Small intestine (tissue), 7 donors: ENCODE results near the gene SSTR5. TPM values are rescaled to one million over a fixed set of nuclear protein-coding genes. Genes with fewer than 3 reads are reported as not detected.

Source experiments
- DNase-seq, 2 donors: peaks; one replicate each; pipeline versions ENCODE4 v3.0.0 to v3.0.0-alpha.2; 2013
- FAIRE-seq: peaks from 2 replicates; lab custom pipeline; 2012; peaks lifted over from hg19 to GRCh38; lab: Jason Lieb, UNC
- H3K27ac ChIP-seq, 3 donors: one replicate each; pipeline ENCODE4 v1.5.1; 2013; ENCODE audit warnings: low read length in 2 of 3, mild to moderate bottlenecking in 2 of 3, control low read depth in 1 of 3, inconsistent platforms in 1 of 3, low read depth in 1 of 3, moderate library complexity in 1 of 3
- H3K27me3 ChIP-seq, 3 donors: one replicate each; pipeline ENCODE4 v1.6.1; 2013; ENCODE audit warnings: low read length in 3 of 3, inconsistent platforms in 1 of 3; ENCODE audit not compliant: control insufficient read depth in 3 of 3, insufficient read depth in 3 of 3
- H3K36me3 ChIP-seq, 3 donors: one replicate each; pipeline ENCODE4 v1.6.1; 2013; ENCODE audit warnings: low read length in 3 of 3, inconsistent platforms in 1 of 3, low read depth in 1 of 3, mild to moderate bottlenecking in 1 of 3, moderate library complexity in 1 of 3; ENCODE audit not compliant: control insufficient read depth in 3 of 3, insufficient read depth in 2 of 3
- H3K4me1 ChIP-seq, 3 donors: one replicate each; pipeline ENCODE4 v1.6.1; 2013; ENCODE audit warnings: low read length in 2 of 3, inconsistent platforms in 1 of 3, low read depth in 1 of 3, mild to moderate bottlenecking in 1 of 3, moderate library complexity in 1 of 3; ENCODE audit not compliant: control insufficient read depth in 3 of 3, insufficient read depth in 2 of 3
- H3K4me3 ChIP-seq, 3 donors: one replicate each; pipeline ENCODE4 v1.5.1; 2013; ENCODE audit warnings: low read length in 3 of 3, control low read depth in 1 of 3, inconsistent platforms in 1 of 3, low read depth in 1 of 3, mild to moderate bottlenecking in 1 of 3, moderate library complexity in 1 of 3
- H3K9me3 ChIP-seq, 2 donors: one replicate each; pipeline ENCODE4 v1.6.1; 2013; ENCODE audit warnings: low read depth in 1 of 2, low read length in 1 of 2; ENCODE audit not compliant: control insufficient read depth in 2 of 2, insufficient read depth in 1 of 2
- WGBS, 3 donors: extraction: QIAGEN DNeasy Blood & Tissue Kit; methylation state at CpG; one replicate each; pipeline ENCODE4 v1.1.7; 2013; 5-methylcytosine and 5-hydroxymethylcytosine counted together
- polyA plus RNA-seq, 4 donors: library from polyadenylated mRNA; stranded (reverse) in 3 of 4; unstranded in 1 of 4; fragments of 200-250 nt in 3 of 4; fragments of 120-200 nt in 1 of 4; gene quantifications; one replicate each; pipeline versions ENCODE4 v1.2.1 to v1.2.3, GENCODE V29; 2013
- donor health status: healthy with polysubstance abuse.
- donor health status: control.
- donor health status: control.
- donor health status: Bipolar disorder and iron deficiency.
- donor health status: healthy.

Gene SSTR5
- polyA plus RNA-seq, 4 donors: 0.24 to 0.87 TPM; not detected in 2

- DNase-seq (no peak), FAIRE-seq (no peak)
- H3K4me1 ChIP-seq: peaks cover 0 to 4% (median 0%) of the 10 kb centered on the region in 3 donors
- no peaks in the 10 kb centered on the region for H3K36me3 ChIP-seq
- H3K4me3 ChIP-seq: no peak overlapping the region
- H3K27me3 ChIP-seq: peaks cover 0 to 6% (median 0%) of the 10 kb centered on the region in 3 donors
- H3K9me3 ChIP-seq: no peaks in the 10 kb centered on the region
- WGBS, 3 donors: 84 to 88% (median 88%) methylated on average over 9 to 11 of the region's 11 CpGs
- peak overlapping the region in 1 of 3 donors; percentile 45 for H3K27ac ChIP-seq
Measured at GRCh38 chr16:1124795-1125194, 52.2 kb downstream of the SSTR5 start.

DNA sequence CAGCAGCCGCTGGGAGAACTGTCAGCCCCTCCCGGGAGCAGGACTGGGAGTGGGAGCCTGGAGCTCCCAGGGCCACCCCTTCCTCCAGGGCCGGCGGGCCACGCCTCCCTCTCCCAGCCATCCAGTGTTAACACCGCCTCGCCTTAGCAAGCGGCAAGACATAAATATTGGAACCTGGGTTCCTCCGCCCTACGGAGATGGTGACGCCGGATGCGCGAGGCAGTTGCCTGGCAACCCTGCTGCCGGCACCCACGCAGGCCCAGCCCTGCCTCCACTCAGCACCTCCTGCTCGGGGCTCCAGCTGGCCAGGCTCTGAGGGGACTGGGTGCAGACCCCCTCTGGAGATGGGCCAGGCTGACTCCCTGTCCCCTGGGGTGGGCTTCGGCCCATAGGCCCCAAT, 52.9 kb downstream of the SSTR5 start:
- no peak overlapping the region for H3K4me3 ChIP-seq
- peaks cover 0 to 4% (median 0%) of the 10 kb centered on the region in 3 donors for H3K27me3 ChIP-seq
- H3K4me1 ChIP-seq: peaks cover 0 to 4% (median 0%) of the 10 kb centered on the region in 3 donors
- H3K9me3 ChIP-seq: no peaks in the 10 kb centered on the region
- peak; percentile 37 to 64 for DNase-seq
- peak overlapping the region in 1 of 3 donors; percentile 45 for H3K27ac ChIP-seq
- WGBS, 3 donors: 9 to 21% (median 14%) methylated on average over 14 to 18 of the region's 18 CpGs
- no peaks in the 10 kb centered on the region for H3K36me3 ChIP-seq
- no peak for FAIRE-seq

DNA sequence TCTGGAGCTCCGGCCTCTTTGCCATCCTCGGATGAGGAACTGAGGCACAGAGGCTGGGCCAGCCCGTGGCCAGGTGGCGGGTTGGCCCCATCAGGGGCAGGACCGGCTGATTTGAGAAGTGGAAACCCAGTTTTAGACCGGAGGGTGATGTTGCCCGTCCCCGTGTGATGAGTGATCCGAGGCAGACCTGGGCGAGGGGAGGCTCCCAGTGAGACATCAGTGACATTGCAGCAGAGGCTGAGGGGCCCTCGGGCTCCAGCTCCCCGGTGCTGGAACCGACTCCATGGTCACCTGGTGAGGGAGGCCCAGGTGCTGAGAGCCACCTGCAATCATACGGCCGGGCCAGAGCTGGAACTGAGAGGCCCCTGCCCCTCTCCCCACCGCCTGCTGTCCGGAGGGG, 53.5 kb downstream of the SSTR5 start:
- no peaks in the 10 kb centered on the region for H3K27me3 ChIP-seq
- peaks cover 0 to 4% (median 0%) of the 10 kb centered on the region in 3 donors for H3K4me1 ChIP-seq
- H3K27ac ChIP-seq: no peak overlapping the region
- DNase-seq (no peak), FAIRE-seq (no peak)
- WGBS, 3 donors: 22 to 50% (median 31%) methylated on average over 12 to 17 of the region's 17 CpGs
- H3K9me3 ChIP-seq: no peaks in the 10 kb centered on the region
- no peaks in the 10 kb centered on the region for H3K36me3 ChIP-seq
- no peak overlapping the region for H3K4me3 ChIP-seq

DNA sequence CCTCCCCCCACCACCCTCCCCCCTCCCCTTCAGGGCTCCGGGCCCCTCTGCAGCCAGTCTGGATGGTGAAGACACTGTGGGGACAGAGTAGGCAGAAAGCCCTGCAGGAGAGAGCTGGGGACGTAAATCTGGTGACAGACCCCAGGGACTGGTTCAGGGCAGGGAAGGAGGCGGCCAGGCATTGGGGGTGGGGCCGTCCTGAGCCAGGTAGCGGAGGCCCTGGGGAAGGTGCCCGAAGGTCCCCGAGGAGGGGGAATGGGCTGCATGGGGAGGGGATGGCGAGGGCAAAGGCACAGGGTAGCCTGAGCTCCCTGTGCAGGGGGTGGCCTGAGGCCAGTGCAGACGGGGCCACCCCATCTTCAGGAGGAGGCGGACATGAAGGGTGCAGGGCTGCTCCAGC, 54.0 kb downstream of the SSTR5 start:
- Histone ChIP-seq H3K27me3 (no peaks in the 10 kb centered on the region), H3K4me3 (no peak overlapping the region), H3K4me1 (peaks cover 0 to 4% (median 0%) of the 10 kb centered on the region in 3 donors), H3K9me3 (no peaks in the 10 kb centered on the region), H3K36me3 (no peaks in the 10 kb centered on the region), H3K27ac (no peak overlapping the region)
- 27 to 45% (median 32%) methylated on average over 7 to 10 of the region's 10 CpGs for WGBS, 3 donors
- no peak for DNase-seq
- no peak for FAIRE-seq

DNA sequence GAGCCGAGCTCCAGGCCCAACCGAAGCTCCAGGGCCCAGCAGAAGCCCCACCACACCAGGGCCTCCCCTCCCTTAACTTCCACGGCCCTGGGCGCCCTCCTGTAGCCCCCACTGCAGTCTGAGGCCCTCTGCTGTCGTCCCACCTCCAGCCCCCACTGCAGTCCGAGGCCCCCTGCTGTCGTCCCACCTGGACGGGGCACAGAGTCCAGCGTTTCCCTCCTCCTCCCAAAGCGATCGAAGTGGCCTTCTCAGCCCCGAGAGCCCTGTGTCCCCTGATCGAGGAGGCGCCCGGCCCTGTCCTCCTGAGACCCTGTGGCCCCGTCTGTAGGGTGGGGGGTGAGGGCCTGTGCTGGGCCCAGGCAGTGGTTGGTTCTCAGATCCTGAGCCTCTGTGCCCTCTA, 54.6 kb downstream of the SSTR5 start:
- WGBS, 3 donors: 24 to 53% (median 50%) methylated on average over 13 to 16 of the region's 16 CpGs

GRCh38 chr16:1127971-1128715, 55.6 kb downstream of the SSTR5 start:
- Histone ChIP-seq H3K36me3 (no peaks in the 10 kb centered on the region), H3K27ac (no peak overlapping the region), H3K9me3 (no peaks in the 10 kb centered on the region), H3K4me3 (no peak overlapping the region), H3K4me1 (peaks cover 0 to 4% (median 0%) of the 10 kb centered on the region in 3 donors), H3K27me3 (no peaks in the 10 kb centered on the region)
- 77 to 88% (median 81%) methylated on average over 30 to 31 of the region's 31 CpGs for WGBS, 3 donors
- FAIRE-seq (no peak), DNase-seq (no peak)

More for the DNA sequence above, 54.6 kb downstream of the SSTR5 start:
- no peaks in the 10 kb centered on the region for H3K9me3 ChIP-seq
- peaks cover 0 to 4% (median 0%) of the 10 kb centered on the region in 3 donors for H3K4me1 ChIP-seq
- FAIRE-seq (no peak), DNase-seq (no peak)
- H3K4me3 ChIP-seq: no peak overlapping the region
- H3K27ac ChIP-seq: no peak overlapping the region
- H3K27me3 ChIP-seq: no peaks in the 10 kb centered on the region
- no peaks in the 10 kb centered on the region for H3K36me3 ChIP-seq

GRCh38 chr16:1129106-1129960, 56.8 kb downstream of the SSTR5 start:
- DNase-seq (no peak), FAIRE-seq (no peak)
- Histone ChIP-seq H3K9me3 (no peaks in the 10 kb centered on the region), H3K27me3 (no peaks in the 10 kb centered on the region), H3K4me1 (peaks cover 0 to 5% (median under 1%) of the 10 kb centered on the region in 3 donors), H3K4me3 (no peak overlapping the region), H3K27ac (no peak overlapping the region), H3K36me3 (no peaks in the 10 kb centered on the region)
- WGBS, 3 donors: 89 to 92% (median 89%) methylated on average over 45 to 48 of the region's 48 CpGs

DNA sequence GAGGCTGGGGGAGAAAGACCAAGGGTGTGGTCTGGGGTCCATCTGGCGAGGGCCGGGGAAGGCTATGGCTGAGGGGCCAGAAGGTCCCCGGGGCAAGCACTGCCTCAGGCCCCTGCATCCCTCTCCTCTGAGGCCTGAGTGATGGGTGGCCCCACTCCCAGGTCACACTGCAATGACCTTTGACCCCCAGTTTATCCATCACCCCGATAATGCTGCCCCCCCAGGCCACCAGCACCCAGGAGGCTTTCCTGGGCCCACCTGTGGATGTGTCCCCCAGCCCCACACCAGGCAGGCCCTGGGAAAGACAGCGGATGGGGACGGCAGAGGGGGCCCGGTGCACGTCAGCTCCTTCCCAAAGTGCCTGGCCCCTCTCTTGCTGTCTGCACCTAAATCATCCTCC, 57.8 kb downstream of the SSTR5 start:
- H3K4me3 ChIP-seq: no peak overlapping the region
- no peaks in the 10 kb centered on the region for H3K27me3 ChIP-seq
- H3K4me1 ChIP-seq: peaks cover 2 to 9% (median 2%) of the 10 kb centered on the region in 3 donors
- FAIRE-seq (no peak), DNase-seq (no peak)
- H3K9me3 ChIP-seq: no peaks in the 10 kb centered on the region
- no peak overlapping the region for H3K27ac ChIP-seq
- WGBS, 3 donors: 80 to 82% (median 81%) methylated on average over 6 to 8 of the region's 8 CpGs
- no peaks in the 10 kb centered on the region for H3K36me3 ChIP-seq
